SK-N-SH (cell line): ENCODE results near the gene QKI. TPM values are rescaled to one million over a fixed set of nuclear protein-coding genes. Genes with fewer than 3 reads are reported as not detected.

Experiments
- CTCF ChIA-PET: fragments of 300-600, 350-600 bp; formaldehyde crosslinking; extraction: SDS; loops from one replicate; lab custom pipeline; 2021; lab: Yijun Ruan, JAX
- POLR2A ChIA-PET: fragments of 350-600 bp; sonication (Branson Sonifier 250); formaldehyde crosslinking; extraction: SDS; loops from one replicate; lab custom pipeline; 2020; ENCODE audit warnings: antibody characterized with exemption, inconsistent platforms; lab: Yijun Ruan, JAX
- DNase-seq: peaks from one replicate; pipeline ENCODE4 v3.0.0; 2012
- H2AFZ ChIP-seq: fragments of 200-600 bp; sonication (generic); 2 replicates; pipeline ENCODE4 v1.8.1; 2016; ENCODE audit warnings: antibody characterized with exemption, mild to moderate bottlenecking, low read depth
- H3F3A ChIP-seq: fragments of 200-600 bp; sonication (generic); replicated peaks from 2 replicates; pipeline ENCODE3; 2016; ENCODE audit warnings: antibody characterized with exemption, mild to moderate bottlenecking; ENCODE audit not compliant: insufficient read depth
- H3K27ac ChIP-seq, 2 experiments: fragments of 200-500 bp in 1 of 2; fragments of 200-600 bp in 1 of 2; sonication (Bioruptor generic) in 1 of 2; sonication (generic), shearing (Covaris generic) in 1 of 2; 2 replicates each; pipeline versions ENCODE4 v1.5.1 to v1.6.1; 2014 to 2016; ENCODE audit warnings: low read depth in 2 of 2, inconsistent platforms in 1 of 2, low read length in 1 of 2, mild to moderate bottlenecking in 1 of 2, mixed read lengths in 1 of 2
- H3K27me3 ChIP-seq: fragments of 200-600 bp; sonication (generic), shearing (Covaris generic); 2 replicates; pipeline ENCODE4 v1.6.1; 2016; ENCODE audit warnings: mixed run types; ENCODE audit not compliant: insufficient read depth
- H3K36me3 ChIP-seq, 2 experiments: fragments of 200-500 bp in 1 of 2; fragments of 200-600 bp in 1 of 2; sonication (Bioruptor generic) in 1 of 2; sonication (generic) in 1 of 2; replicated peaks in 1 of 2; 2 replicates each; pipeline versions ENCODE3 to v1.5.1; 2014 to 2016; ENCODE audit warnings: low read length in 1 of 2, mild to moderate bottlenecking in 1 of 2; ENCODE audit not compliant: insufficient read depth in 2 of 2, control insufficient read depth in 1 of 2
- H3K4me1 ChIP-seq, 2 experiments: fragments of 200-500 bp in 1 of 2; fragments of 200-600 bp in 1 of 2; sonication (Bioruptor generic) in 1 of 2; sonication (generic), shearing (Covaris generic) in 1 of 2; 2 replicates each; pipeline versions ENCODE4 v1.5.1 to v1.6.1; 2014 to 2016; ENCODE audit warnings: low read depth in 1 of 2, low read length in 1 of 2, mixed run types in 1 of 2; ENCODE audit not compliant: insufficient read depth in 2 of 2, control insufficient read depth in 1 of 2
- H3K4me2 ChIP-seq: fragments of 200-600 bp; sonication (generic), shearing (Covaris generic); 2 replicates; pipeline ENCODE4 v1.6.1; 2017; ENCODE audit warnings: mixed run types
- H3K4me3 ChIP-seq, 2 experiments: fragments of 200-500 bp in 1 of 2; fragments of 200-600 bp in 1 of 2; sonication (Bioruptor generic) in 1 of 2; sonication (generic), shearing (Covaris generic) in 1 of 2; 2 replicates each; pipeline versions ENCODE4 v1.5.1 to v1.8.1; 2014 to 2016; ENCODE audit warnings: low read depth in 2 of 2, inconsistent platforms in 1 of 2, low read length in 1 of 2, mild to moderate bottlenecking in 1 of 2, mixed read lengths in 1 of 2, moderate library complexity in 1 of 2
- H3K79me2 ChIP-seq: fragments of 200-600 bp; sonication (generic); 2 replicates; pipeline ENCODE4 v1.8.1; 2017; ENCODE audit warnings: mild to moderate bottlenecking; ENCODE audit not compliant: insufficient read depth
- H3K9ac ChIP-seq: fragments of 200-600 bp; sonication (generic); 2 replicates; pipeline ENCODE4 v1.6.1; 2017; ENCODE audit warnings: mixed run types
- H3K9me2 ChIP-seq: fragments of 200-600 bp; sonication (generic); 2 replicates; pipeline ENCODE4 v1.6.1; 2017; ENCODE audit warnings: mixed run types
- H3K9me3 ChIP-seq: fragments of 200-600 bp; sonication (generic); 2 replicates; pipeline ENCODE4 v1.6.1; 2017; ENCODE audit warnings: mixed run types, mild to moderate bottlenecking, moderate library complexity
- H4K20me1 ChIP-seq: fragments of 200-600 bp; sonication (generic); 2 replicates; pipeline ENCODE4 v1.6.1; 2017; ENCODE audit warnings: mild to moderate bottlenecking, mixed run types; ENCODE audit not compliant: insufficient read depth
- CTCF ChIP-seq: fragments of 200-600 bp; sonication (generic); IDR thresholded peaks from 2 replicates; pipeline ENCODE4 v1.6.1; 2017; ENCODE audit warnings: antibody characterized with exemption, mild to moderate bottlenecking, moderate library complexity
- ELF1 ChIP-seq: IDR thresholded peaks from 2 replicates; pipeline ENCODE4 v1.4.0; 2012
- FOSL2 ChIP-seq: IDR thresholded peaks from 2 replicates; pipeline ENCODE4 v1.4.0; 2012; ENCODE audit warnings: low read depth, mild to moderate bottlenecking, moderate library complexity, borderline replicate concordance
- FOXJ3 ChIP-seq: sonication (generic); formaldehyde crosslinking; IDR thresholded peaks from 2 replicates; pipeline ENCODE4 v1.5.1; 2020; ENCODE audit warnings: mild to moderate bottlenecking, missing genetic modification reagents
- GATA2 ChIP-seq: sonication (generic); formaldehyde crosslinking; IDR thresholded peaks from 2 replicates; pipeline ENCODE4 v1.5.0; 2020; ENCODE audit warnings: mild to moderate bottlenecking, missing genetic modification reagents
- POLR2AphosphoS5 ChIP-seq: IDR thresholded peaks from 2 replicates; pipeline ENCODE4 v1.6.1; 2012; ENCODE audit warnings: low read depth, low read length
- RCOR1 ChIP-seq: fragments of 150-350 bp; IDR thresholded peaks from 2 replicates; pipeline ENCODE4 v1.6.1; 2017; ENCODE audit warnings: antibody characterized with exemption, low read length
- SIN3A ChIP-seq: IDR thresholded peaks from 2 replicates; pipeline ENCODE4 v1.6.1; 2012; ENCODE audit warnings: low read depth, mild to moderate bottlenecking, low read length, moderate library complexity, borderline replicate concordance
- TAF1 ChIP-seq: IDR thresholded peaks from 2 replicates; pipeline ENCODE4 v1.6.1; 2012; ENCODE audit warnings: low read depth, mild to moderate bottlenecking, low read length, moderate library complexity, borderline replicate concordance
- TCF12 ChIP-seq: IDR thresholded peaks from 2 replicates; pipeline ENCODE4 v1.4.0; 2012
- USF1 ChIP-seq: IDR thresholded peaks from 2 replicates; pipeline ENCODE4 v1.4.0; 2012; ENCODE audit warnings: low read depth, borderline replicate concordance
- ZBTB33 ChIP-seq: IDR thresholded peaks from 2 replicates; pipeline ENCODE4 v1.4.0; 2012; ENCODE audit warnings: low read depth, borderline replicate concordance
- WGBS: methylation state at CpG from one replicate; pipeline ENCODE4 v1.1.6; 2017; ENCODE audit warnings: low lambda C conversion rate; 5-methylcytosine and 5-hydroxymethylcytosine counted together
- polyA plus RNA-seq, 3 experiments: library from polyadenylated mRNA; depleted of rRNA; stranded (reverse); fragments of >200 nt; gene quantifications; 2 replicates each; pipeline ENCODE4 v1.2.3, GENCODE V29; 2012
- TF ChIP-seq, protein P1 (sequence below): fragments of 150-350 bp; IDR thresholded peaks from 2 replicates; pipeline ENCODE4 v1.6.1; 2016; ENCODE audit warnings: mild to moderate bottlenecking, low read depth, low read length
- TF ChIP-seq, protein P2 (sequence below): IDR thresholded peaks from 2 replicates; pipeline ENCODE4; 2012
- TF ChIP-seq, protein P3 (sequence below): IDR thresholded peaks from 2 replicates; pipeline ENCODE4 v1.4.0; 2012; ENCODE audit warnings: low read depth

QKI gene
- polyA plus RNA-seq, 1 of the 3 experiments (the other 2 are of a cell fraction) = 51.1 TPM

DNA sequence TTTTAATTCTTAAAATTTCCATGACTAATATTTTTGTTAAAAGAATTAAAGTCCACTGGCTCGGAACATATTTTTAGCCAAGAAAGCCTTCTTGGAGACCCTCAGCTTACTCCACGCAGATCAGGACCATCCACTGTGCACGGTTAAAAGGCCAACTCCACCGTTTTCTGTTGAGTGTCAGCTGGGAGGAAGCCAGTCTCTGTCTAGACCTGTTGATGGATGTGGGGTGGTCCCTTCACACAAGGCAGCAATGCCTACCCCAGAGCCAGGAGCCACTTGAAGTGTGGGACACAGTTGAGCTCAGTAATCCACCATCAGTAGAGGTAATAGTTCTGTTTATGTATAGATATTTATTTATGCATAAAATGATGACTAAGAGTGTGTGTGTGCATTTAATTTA, 19.9 kb upstream of the QKI start:
- DNase-seq = no peak
- Histone ChIP-seq H3K79me2 (no peaks in the 10 kb centered on the region), H3F3A (no peaks in the 10 kb centered on the region), H3K9ac (no peak overlapping the region), H3K4me3 (no peak overlapping the region), H3K9me2 (no peaks in the 10 kb centered on the region), H3K4me2 (no peak overlapping the region), H3K4me1 (no peaks in the 10 kb centered on the region; a peak in 1 of 4 replicates), H3K27ac (no peak overlapping the region), H3K36me3 (no peaks in the 10 kb centered on the region), H3K27me3 (no peaks in the 10 kb centered on the region), H3K9me3 (no peaks in the 10 kb centered on the region), H2AFZ (no peak overlapping the region), H4K20me1 (no peaks in the 10 kb centered on the region)
- POLR2A ChIA-PET = no interaction called here
- CTCF ChIA-PET = no interaction called here
- WGBS = 77% methylated on average over 4 of the region's 4 CpGs
- TF ChIP-seq RCOR1 (no peak), FOXJ3 (CRISPR knock-in tag) (no peak), FOSL2 (no peak), TAF1 (no peak)
- TF ChIP-seq, protein P1, sequence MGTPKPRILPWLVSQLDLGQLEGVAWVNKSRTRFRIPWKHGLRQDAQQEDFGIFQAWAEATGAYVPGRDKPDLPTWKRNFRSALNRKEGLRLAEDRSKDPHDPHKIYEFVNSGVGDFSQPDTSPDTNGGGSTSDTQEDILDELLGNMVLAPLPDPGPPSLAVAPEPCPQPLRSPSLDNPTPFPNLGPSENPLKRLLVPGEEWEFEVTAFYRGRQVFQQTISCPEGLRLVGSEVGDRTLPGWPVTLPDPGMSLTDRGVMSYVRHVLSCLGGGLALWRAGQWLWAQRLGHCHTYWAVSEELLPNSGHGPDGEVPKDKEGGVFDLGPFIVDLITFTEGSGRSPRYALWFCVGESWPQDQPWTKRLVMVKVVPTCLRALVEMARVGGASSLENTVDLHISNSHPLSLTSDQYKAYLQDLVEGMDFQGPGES = no peak

DNA sequence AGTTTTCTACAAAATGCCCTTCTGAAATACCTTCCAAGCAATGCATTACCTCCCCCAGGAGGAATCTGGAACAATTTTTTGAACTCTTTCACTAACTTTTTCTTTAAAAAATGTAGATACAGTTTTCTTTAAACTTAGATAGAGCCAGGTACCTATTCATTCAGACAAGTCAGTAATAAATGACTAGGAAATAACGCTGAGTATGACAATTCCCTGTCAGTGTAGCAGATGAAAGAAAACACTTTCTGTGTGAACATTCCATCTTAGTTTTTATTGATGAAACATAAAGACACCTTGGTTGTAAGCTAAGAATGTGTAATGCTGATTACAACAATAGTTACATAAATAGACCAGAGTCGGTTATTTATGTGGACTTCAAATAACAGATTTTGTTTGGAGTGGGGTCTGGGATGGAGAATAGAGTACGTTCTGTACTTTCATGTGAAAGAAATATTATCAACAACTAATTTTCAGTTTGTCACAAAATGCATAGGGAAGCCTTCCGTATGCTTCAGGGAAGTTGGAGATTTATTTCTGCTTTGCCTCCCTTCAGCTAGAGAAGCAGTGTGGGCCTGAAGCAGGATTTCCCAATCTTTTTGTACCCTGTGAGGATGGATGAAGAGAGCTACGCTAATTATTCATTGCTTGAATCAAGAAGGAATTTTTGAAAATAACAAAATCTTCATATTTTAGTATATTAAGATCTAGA, 19.2 kb upstream of the QKI start:
- TF ChIP-seq FOSL2 = no peak
- no peak for TF ChIP-seq ZBTB33
- no peak for TF ChIP-seq POLR2AphosphoS5
- no peak for TF ChIP-seq FOXJ3 (CRISPR knock-in tag)
- TF ChIP-seq, protein P1 = no peak
- TF ChIP-seq GATA2 = no peak
- TF ChIP-seq, protein P2, sequence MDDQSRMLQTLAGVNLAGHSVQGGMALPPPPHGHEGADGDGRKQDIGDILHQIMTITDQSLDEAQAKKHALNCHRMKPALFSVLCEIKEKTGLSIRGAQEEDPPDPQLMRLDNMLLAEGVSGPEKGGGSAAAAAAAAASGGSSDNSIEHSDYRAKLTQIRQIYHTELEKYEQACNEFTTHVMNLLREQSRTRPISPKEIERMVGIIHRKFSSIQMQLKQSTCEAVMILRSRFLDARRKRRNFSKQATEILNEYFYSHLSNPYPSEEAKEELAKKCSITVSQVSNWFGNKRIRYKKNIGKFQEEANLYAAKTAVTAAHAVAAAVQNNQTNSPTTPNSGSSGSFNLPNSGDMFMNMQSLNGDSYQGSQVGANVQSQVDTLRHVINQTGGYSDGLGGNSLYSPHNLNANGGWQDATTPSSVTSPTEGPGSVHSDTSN = no peak
- TF ChIP-seq, protein P3, sequence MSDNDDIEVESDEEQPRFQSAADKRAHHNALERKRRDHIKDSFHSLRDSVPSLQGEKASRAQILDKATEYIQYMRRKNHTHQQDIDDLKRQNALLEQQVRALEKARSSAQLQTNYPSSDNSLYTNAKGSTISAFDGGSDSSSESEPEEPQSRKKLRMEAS = no peak
- no peak for TF ChIP-seq CTCF
- TF ChIP-seq USF1 = no peak
- no peak for TF ChIP-seq ELF1
- TF ChIP-seq SIN3A = no peak
- no peak for TF ChIP-seq TCF12
- Histone ChIP-seq H3K27me3 (no peaks in the 10 kb centered on the region), H4K20me1 (no peaks in the 10 kb centered on the region), H2AFZ (no peak overlapping the region), H3K79me2 (no peaks in the 10 kb centered on the region), H3K4me2 (no peak overlapping the region), H3F3A (no peaks in the 10 kb centered on the region), H3K9me2 (no peaks in the 10 kb centered on the region), H3K4me1 (no peaks in the 10 kb centered on the region; a peak in 1 of 4 replicates), H3K9ac (no peak overlapping the region), H3K27ac (no peak overlapping the region), H3K4me3 (no peak overlapping the region), H3K36me3 (no peaks in the 10 kb centered on the region), H3K9me3 (no peaks in the 10 kb centered on the region)
- CTCF ChIA-PET = no interaction called here
- DNase-seq = no peak
- 76% methylated on average over 5 of the region's 5 CpGs for WGBS
- POLR2A ChIA-PET = no interaction called here
